Adrenal gland (tissue), 12 donors: Measurements from ENCODE around the gene RASA3. TPM values are rescaled to one million over a fixed set of nuclear protein-coding genes. Genes with fewer than 3 reads are reported as not detected.

Source experiments
- DNase-seq, 7 donors: peaks; one replicate each; pipeline ENCODE4 v3.0.0-alpha.2; 2019 to 2020
- H3K27ac ChIP-seq, 5 donors: fragments of 200-600 bp; sonication (generic) in 4 of 5; 1 replicate in 3 of 5; 2 replicates in 2 of 5; pipeline versions ENCODE4 v1.5.1 to v1.8.0; 2016 to 2020; ENCODE audit warnings: mild to moderate bottlenecking in 1 of 5
- H3K27me3 ChIP-seq: fragments of 200-600 bp; 2 replicates; pipeline ENCODE4 v1.8.0; 2021
- H3K36me3 ChIP-seq, 2 donors: fragments of 200-600 bp; replicated peaks in 1 of 2; 1 replicate in 1 of 2; 2 replicates in 1 of 2; pipeline versions ENCODE4 v1.5.1 to v1.8.0; 2018 to 2022
- H3K4me1 ChIP-seq, 2 donors: fragments of 200-600 bp; replicated peaks in 1 of 2; 1 replicate in 1 of 2; 2 replicates in 1 of 2; pipeline versions ENCODE4 v1.5.1 to v1.8.0; 2018 to 2021
- H3K4me3 ChIP-seq, 4 donors: fragments of 200-600 bp; sonication (generic) in 3 of 4; one replicate each; pipeline ENCODE4 v1.5.1; 2016 to 2018
- H3K9me3 ChIP-seq, 3 donors: fragments of 200-600 bp; sonication (generic) in 1 of 3; replicated peaks in 1 of 3; 1 replicate in 2 of 3; 2 replicates in 1 of 3; pipeline versions ENCODE4 v1.5.1 to v1.8.0; 2016 to 2021
- POLR2A ChIP-seq, 2 donors: fragments of 450-650 bp; IDR thresholded peaks; one replicate each; pipeline ENCODE4 v1.6.1; 2017; ENCODE audit warnings: antibody characterized with exemption in 2 of 2, mild to moderate bottlenecking in 2 of 2, moderate library complexity in 1 of 2
- WGBS, 4 donors: extraction: QIAGEN DNeasy Blood & Tissue Kit in 2 of 4; methylation state at CpG; one replicate each; pipeline versions ENCODE4 v1.1.5 to v1.1.7; 2013 to 2017; 5-methylcytosine and 5-hydroxymethylcytosine counted together
- intact Hi-C, 2 donors: fragments of 100-400 bp; cut with DNase I; formaldehyde crosslinking; loops; one replicate each; pipeline versions ENCODE4 v1.14.1 to v1.15.0; 2022 to 2023
- polyA plus RNA-seq, 3 donors: library from polyadenylated mRNA; stranded (reverse); fragments of 200-250 nt in 2 of 3; fragments of 350-450 nt in 1 of 3; fragmentation: Illumina TruSeq in 1 of 3; extraction: RNeasy Lipid Tissue Mini Kit (QIAGEN cat#74804) in 1 of 3; gene quantifications; one replicate each; pipeline ENCODE4 v1.2.3, GENCODE V29; 2013 to 2014
- total RNA-seq, 9 donors: library from RNA; depleted of rRNA in 4 of 9; stranded (reverse); fragments of >200 nt in 4 of 9; fragments of 120-200 nt in 1 of 9; fragmentation: NEBNext Ultra II Directional in 1 of 9; extraction: Animal tissue kit (Norgen Biotek cat#: 25700) in 1 of 9; gene quantifications; one replicate each; pipeline versions ENCODE4 v1.1.0 to v1.2.4, GENCODE V29; 2013 to 2023
- TF ChIP-seq, protein P1 (sequence below), 6 experiments: fragments of 450-650 bp in 4 of 6; fragments of 200-600 bp in 2 of 6; sonication (generic) in 1 of 6; IDR thresholded peaks; 1 replicate in 5 of 6; 2 replicates in 1 of 6; pipeline versions ENCODE4 v1.5.1 to v1.8.0; 2016 to 2021; ENCODE audit warnings: antibody characterized with exemption in 6 of 6, mild to moderate bottlenecking in 2 of 6, moderate library complexity in 1 of 6
- donor health status: healthy with polysubstance abuse.
- donor health status: Bipolar disorder and iron deficiency.
- donor health status: DM: yes; HTN: yes; CAD: no.
- donor health status: DM: no; HTN: no; CAD: no.
- donor health status: DM: no; HTN: no; CAD: no.
- donor health status: DM: yes; HTN: yes; CAD: no.

Gene RASA3
- total and polyA plus RNA-seq, 12 donors = 2.2 to 11.7 (median 7.3) TPM

DNA sequence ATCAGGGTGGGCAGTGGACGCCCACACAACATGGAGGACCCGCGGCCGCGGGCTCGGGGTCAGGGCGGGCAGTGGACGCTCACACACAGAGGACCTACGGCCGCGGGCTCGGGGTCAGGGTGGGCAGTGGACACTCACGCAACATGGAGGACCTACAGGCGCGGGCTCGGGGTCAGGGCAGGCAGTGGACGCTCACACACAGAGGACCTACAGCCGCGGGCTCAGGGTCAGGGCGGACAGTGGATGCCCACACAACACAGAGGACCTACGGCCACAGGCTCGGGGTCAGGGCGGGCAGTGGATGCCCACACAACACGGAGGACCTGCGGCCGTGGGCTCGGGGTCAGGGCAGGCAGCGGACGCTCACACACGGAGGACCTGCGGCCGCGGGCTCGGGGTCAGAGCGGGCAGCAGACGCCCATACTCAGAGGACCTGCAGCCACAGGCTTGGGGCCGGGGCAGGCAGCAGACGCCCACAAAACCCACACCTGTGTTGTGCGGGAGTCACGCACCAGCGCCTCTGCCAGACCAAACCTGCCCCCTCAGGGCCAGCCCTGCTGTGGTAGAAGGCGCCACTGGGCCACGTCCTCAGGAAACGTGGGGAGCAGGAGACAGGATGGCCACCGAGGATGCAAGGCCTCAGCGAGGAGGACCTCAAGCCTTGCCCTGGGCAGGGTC is 131.0 kb downstream of the RASA3 start:
- WGBS, 4 donors = 79 to 94% (median 92%) methylated on average over 14 to 46 of the region's 46 CpGs
- no peaks in the 10 kb centered on the region for H3K27me3 ChIP-seq
- no peak overlapping the region for H3K4me3 ChIP-seq
- no peaks in the 10 kb centered on the region for H3K9me3 ChIP-seq
- no peak overlapping the region for H3K27ac ChIP-seq
- no peak for TF ChIP-seq POLR2A (IDR thresholded peaks at IDR 0.05)
- TF ChIP-seq, protein P1, sequence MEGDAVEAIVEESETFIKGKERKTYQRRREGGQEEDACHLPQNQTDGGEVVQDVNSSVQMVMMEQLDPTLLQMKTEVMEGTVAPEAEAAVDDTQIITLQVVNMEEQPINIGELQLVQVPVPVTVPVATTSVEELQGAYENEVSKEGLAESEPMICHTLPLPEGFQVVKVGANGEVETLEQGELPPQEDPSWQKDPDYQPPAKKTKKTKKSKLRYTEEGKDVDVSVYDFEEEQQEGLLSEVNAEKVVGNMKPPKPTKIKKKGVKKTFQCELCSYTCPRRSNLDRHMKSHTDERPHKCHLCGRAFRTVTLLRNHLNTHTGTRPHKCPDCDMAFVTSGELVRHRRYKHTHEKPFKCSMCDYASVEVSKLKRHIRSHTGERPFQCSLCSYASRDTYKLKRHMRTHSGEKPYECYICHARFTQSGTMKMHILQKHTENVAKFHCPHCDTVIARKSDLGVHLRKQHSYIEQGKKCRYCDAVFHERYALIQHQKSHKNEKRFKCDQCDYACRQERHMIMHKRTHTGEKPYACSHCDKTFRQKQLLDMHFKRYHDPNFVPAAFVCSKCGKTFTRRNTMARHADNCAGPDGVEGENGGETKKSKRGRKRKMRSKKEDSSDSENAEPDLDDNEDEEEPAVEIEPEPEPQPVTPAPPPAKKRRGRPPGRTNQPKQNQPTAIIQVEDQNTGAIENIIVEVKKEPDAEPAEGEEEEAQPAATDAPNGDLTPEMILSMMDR (IDR thresholded peaks at IDR 0.05) = no peak
- H3K36me3 ChIP-seq = peaks cover 0 to 1% of the 10 kb centered on the region in 2 donors
- no peak for DNase-seq
- intact Hi-C loops = no loop called here
- no peaks in the 10 kb centered on the region for H3K4me1 ChIP-seq

- H3K27me3 ChIP-seq = no peaks in the 10 kb centered on the region
- no peak overlapping the region for H3K4me3 ChIP-seq
- intact Hi-C loops = no loop called here
- no peak for DNase-seq
- no peaks in the 10 kb centered on the region for H3K9me3 ChIP-seq
- H3K36me3 ChIP-seq = peaks cover 0 to 6% of the 10 kb centered on the region in 2 donors
- no peak for TF ChIP-seq POLR2A (IDR thresholded peaks at IDR 0.05)
- TF ChIP-seq, protein P1 (IDR thresholded peaks at IDR 0.05) = no peak
- 87 to 91% (median 91%) methylated on average over 24 to 26 of the region's 26 CpGs for WGBS, 4 donors
- no peaks in the 10 kb centered on the region for H3K4me1 ChIP-seq
- H3K27ac ChIP-seq = no peak overlapping the region
Measured at GRCh38 chr13:114000151-114001040, 132.0 kb downstream of the RASA3 start.

- H3K27ac ChIP-seq = no peak overlapping the region
- H3K36me3 ChIP-seq = peaks cover 0 to 6% of the 10 kb centered on the region in 2 donors
- H3K4me1 ChIP-seq = no peaks in the 10 kb centered on the region
- no peaks in the 10 kb centered on the region for H3K27me3 ChIP-seq
- DNase-seq = no peak
- H3K4me3 ChIP-seq = no peak overlapping the region
- no peaks in the 10 kb centered on the region for H3K9me3 ChIP-seq
- intact Hi-C loops = no loop called here
- TF ChIP-seq POLR2A (IDR thresholded peaks at IDR 0.05) = no peak
- TF ChIP-seq, protein P1 (IDR thresholded peaks at IDR 0.05) = no peak
- 70 to 86% (median 83%) methylated on average over 1 to 10 of the region's 10 CpGs; no CpG with 5 or more reads in 1 of the 4 donors for WGBS, 4 donors
Measured at GRCh38 chr13:113999618-113999910, 132.9 kb downstream of the RASA3 start.

- Histone ChIP-seq H3K4me3 (no peak overlapping the region), H3K27me3 (no peaks in the 10 kb centered on the region), H3K9me3 (no peaks in the 10 kb centered on the region), H3K36me3 (peaks cover 0 to 6% of the 10 kb centered on the region in 2 donors), H3K27ac (peak overlapping the region in 1 of 5 donors; percentile 49), H3K4me1 (no peaks in the 10 kb centered on the region)
- TF ChIP-seq, protein P1 (IDR thresholded peaks at IDR 0.05) = no peak
- TF ChIP-seq POLR2A (IDR thresholded peaks at IDR 0.05) = no peak
- 78 to 83% (median 80%) methylated on average over 35 to 42 of the region's 42 CpGs for WGBS, 4 donors
- DNase-seq = no peak
- intact Hi-C loops = no loop called here
Measured at GRCh38 chr13:113998781-113999617, 133.4 kb downstream of the RASA3 start.
